IMR-90 (cell line): ENCODE data around the gene NFILZ. TPM values are rescaled to one million over a fixed set of nuclear protein-coding genes. Genes with fewer than 3 reads are reported as not detected.
A peak's percentile ranks its signal among the peaks of the same experiment; 100 is the strongest.

Source experiments
- ATAC-seq: fragments of 200-7000 bp; cut with Tn5 transposase; 2 replicates; pipeline ENCODE4 v1.9.1; 2020; ENCODE audit warnings: low read depth, mild to moderate bottlenecking, moderate library complexity
- BruUV-seq: library from RNA; stranded (reverse); fragments of 400-500 nt; replicated peaks from 2 replicates; lab custom pipeline; 2021; lab: Mats Ljungman, UMichigan
- CTCF ChIA-PET: fragments of 300-600 bp; formaldehyde crosslinking; extraction: SDS; loops from one replicate; lab custom pipeline; 2021; ENCODE audit warnings: antibody characterized with exemption; lab: Yijun Ruan, JAX
- POLR2A ChIA-PET: fragments of 300-600 bp; sonication (Branson Sonifier 250); formaldehyde crosslinking; loops from one replicate; lab custom pipeline; 2022; ENCODE audit warnings: antibody characterized with exemption; ENCODE audit not compliant: unreplicated experiment; lab: Charles Lee
- DNase-seq: peaks from one replicate; pipeline ENCODE4 v3.0.0; 2013
- H2AFZ ChIP-seq: replicated peaks from 2 replicates; pipeline ENCODE3; 2013; ENCODE audit warnings: low read length, mild to moderate bottlenecking; ENCODE audit not compliant: poor library complexity
- H2AK5ac ChIP-seq: 2 replicates; pipeline ENCODE4 v1.6.1; 2013; ENCODE audit warnings: low read depth, low read length, inconsistent platforms
- H2AK9ac ChIP-seq: replicated peaks from 2 replicates; pipeline ENCODE3; 2013; ENCODE audit warnings: mild to moderate bottlenecking, low read depth, low read length, moderate library complexity; ENCODE audit not compliant: poor library complexity
- H2BK120ac ChIP-seq: 2 replicates; pipeline ENCODE4 v1.6.1; 2013; ENCODE audit warnings: low read depth, low read length, inconsistent platforms
- H2BK15ac ChIP-seq: 3 replicates; pipeline ENCODE4 v1.6.1; 2013; ENCODE audit warnings: low read depth, low read length, inconsistent platforms
- H2BK20ac ChIP-seq: 2 replicates; pipeline ENCODE4 v1.6.1; 2013; ENCODE audit warnings: low read depth, mild to moderate bottlenecking, inconsistent platforms, low read length, moderate library complexity
- H2BK5ac ChIP-seq: 2 replicates; pipeline ENCODE4 v1.6.1; 2013; ENCODE audit warnings: mild to moderate bottlenecking, low read depth, low read length, inconsistent platforms; ENCODE audit not compliant: poor library complexity, severe bottlenecking
- H3K14ac ChIP-seq: replicated peaks from 2 replicates; pipeline ENCODE4 v1.6.1; 2013; ENCODE audit warnings: low read depth, low read length, inconsistent platforms
- H3K18ac ChIP-seq: 2 replicates; pipeline ENCODE4 v1.6.1; 2013; ENCODE audit warnings: low read depth, low read length, control low read depth
- H3K23ac ChIP-seq: 2 replicates; pipeline ENCODE4 v1.6.1; 2013; ENCODE audit warnings: low read depth, low read length, inconsistent platforms
- H3K27ac ChIP-seq: 2 replicates; pipeline ENCODE4 v1.5.1; 2013; ENCODE audit warnings: mild to moderate bottlenecking, control low read depth, low read length; ENCODE audit not compliant: insufficient read depth
- H3K27me3 ChIP-seq: 2 replicates; pipeline ENCODE4 v1.6.1; 2013; ENCODE audit warnings: low read length; ENCODE audit not compliant: control insufficient read depth, insufficient read depth
- H3K36me3 ChIP-seq: 2 replicates; pipeline ENCODE4 v1.6.1; 2013; ENCODE audit warnings: low read length, mixed read lengths; ENCODE audit not compliant: control insufficient read depth, insufficient read depth
- H3K4ac ChIP-seq: 2 replicates; pipeline ENCODE4 v1.6.1; 2013; ENCODE audit warnings: low read depth, low read length, inconsistent platforms
- H3K4me1 ChIP-seq: 2 replicates; pipeline ENCODE4 v1.6.1; 2013; ENCODE audit warnings: low read length, mixed read lengths; ENCODE audit not compliant: control insufficient read depth, insufficient read depth
- H3K4me2 ChIP-seq: 2 replicates; pipeline ENCODE4 v1.6.1; 2013; ENCODE audit warnings: low read depth, mild to moderate bottlenecking, control low read depth, low read length, moderate library complexity
- H3K4me3 ChIP-seq: 2 replicates; pipeline ENCODE4 v1.5.1; 2013; ENCODE audit warnings: low read depth, mild to moderate bottlenecking, control low read depth, low read length, moderate library complexity; ENCODE audit not compliant: insufficient read depth
- H3K56ac ChIP-seq: 2 replicates; pipeline ENCODE4 v1.6.1; 2013; ENCODE audit warnings: low read length, inconsistent platforms; ENCODE audit not compliant: insufficient read depth; ENCODE audit errors: extremely low read depth
- H3K79me1 ChIP-seq, 2 experiments: 2 replicates each; pipeline ENCODE4 v1.6.1; 2013; ENCODE audit warnings: low read length in 2 of 2, inconsistent platforms in 1 of 2, low read depth in 1 of 2
- H3K9ac ChIP-seq: 2 replicates; pipeline ENCODE4 v1.6.1; 2013; ENCODE audit warnings: low read depth, low read length, control low read depth
- H3K9me1 ChIP-seq: 2 replicates; pipeline ENCODE4 v1.6.1; 2013; ENCODE audit warnings: low read length, inconsistent platforms; ENCODE audit not compliant: insufficient read depth
- H3K9me3 ChIP-seq: 2 replicates; pipeline ENCODE4 v1.6.1; 2013; ENCODE audit warnings: low read length; ENCODE audit not compliant: control insufficient read depth, insufficient read depth
- H4K20me1 ChIP-seq: 2 replicates; pipeline ENCODE4 v1.6.1; 2013; ENCODE audit warnings: low read length, inconsistent platforms; ENCODE audit not compliant: insufficient read depth
- H4K5ac ChIP-seq: 2 replicates; pipeline ENCODE4 v1.6.1; 2013; ENCODE audit warnings: mild to moderate bottlenecking, low read depth, low read length, control low read depth
- H4K8ac ChIP-seq, 2 experiments: 2 replicates each; pipeline ENCODE4 v1.6.1; 2013; ENCODE audit warnings: low read depth in 2 of 2, low read length in 2 of 2, control low read depth in 1 of 2, inconsistent platforms in 1 of 2
- H4K91ac ChIP-seq: 2 replicates; pipeline ENCODE4 v1.6.1; 2013; ENCODE audit warnings: low read depth, low read length, inconsistent platforms; ENCODE audit not compliant: insufficient read depth
- BHLHE40 ChIP-seq: fragments of 150-350 bp; IDR thresholded peaks from 2 replicates; pipeline ENCODE4 v1.6.1; 2016; ENCODE audit warnings: mild to moderate bottlenecking, low read depth, low read length
- CHD1 ChIP-seq: IDR thresholded peaks from 2 replicates; pipeline ENCODE4 v1.6.1; 2012; ENCODE audit warnings: low read depth, low read length, improper control_type of control experiment
- CTCF ChIP-seq: conservative IDR thresholded peaks from 2 replicates; pipeline ENCODE4 v1.5.1; 2012; ENCODE audit warnings: mild to moderate bottlenecking, low read depth, low read length, improper control_type of control experiment
- ELK1 ChIP-seq: fragments of 150-350 bp; IDR thresholded peaks from 2 replicates; pipeline ENCODE4 v1.6.1; 2016; ENCODE audit warnings: low read depth, mild to moderate bottlenecking, low read length, moderate library complexity, borderline replicate concordance
- FOS ChIP-seq: fragments of 150-350 bp; IDR thresholded peaks from 2 replicates; pipeline ENCODE4 v1.6.1; 2016; ENCODE audit warnings: low read depth, low read length
- MAFK ChIP-seq: IDR thresholded peaks from 2 replicates; pipeline ENCODE4 v1.6.1; 2012; ENCODE audit warnings: low read depth, low read length, improper control_type of control experiment
- MAZ ChIP-seq: IDR thresholded peaks from 2 replicates; pipeline ENCODE4 v1.6.1; 2012; ENCODE audit warnings: low read depth, mild to moderate bottlenecking, low read length, improper control_type of control experiment, moderate library complexity, borderline replicate concordance
- MXI1 ChIP-seq: IDR thresholded peaks from 2 replicates; pipeline ENCODE4 v1.6.1; 2012; ENCODE audit warnings: low read depth, mild to moderate bottlenecking, low read length, moderate library complexity, borderline replicate concordance
- POLR2A ChIP-seq: IDR thresholded peaks from 2 replicates; pipeline ENCODE4 v1.6.1; 2012; ENCODE audit warnings: mild to moderate bottlenecking, low read depth, low read length
- RAD21 ChIP-seq: IDR thresholded peaks from 2 replicates; pipeline ENCODE4 v1.6.1; 2012; ENCODE audit warnings: low read length, improper control_type of control experiment
- RCOR1 ChIP-seq: IDR thresholded peaks from 2 replicates; pipeline ENCODE4 v1.6.1; 2012; ENCODE audit warnings: mild to moderate bottlenecking, low read length, improper control_type of control experiment; ENCODE audit not compliant: insufficient replicate concordance
- RFX5 ChIP-seq: IDR thresholded peaks from 2 replicates; pipeline ENCODE4 v1.8.0; 2012; ENCODE audit warnings: low read depth, mild to moderate bottlenecking, low read length, moderate library complexity
- SMC3 ChIP-seq: fragments of 150-350 bp; IDR thresholded peaks from 2 replicates; pipeline ENCODE4 v1.6.1; 2016; ENCODE audit warnings: low read depth, mild to moderate bottlenecking, antibody characterized with exemption, low read length, moderate library complexity
- USF2 ChIP-seq: fragments of 150-350 bp; IDR thresholded peaks from 2 replicates; pipeline ENCODE4 v1.6.1; 2017; ENCODE audit warnings: mild to moderate bottlenecking, antibody characterized with exemption, low read length, low read depth
- WGBS, 2 experiments: methylation state at CpG; one replicate each; pipeline versions ENCODE4 v1.1.5 to v1.1.7; 2013; ENCODE audit warnings: missing lambda C conversion rate in 2 of 2; ENCODE audit not compliant: insufficient read length in 1 of 2; ENCODE audit errors: extremely low coverage in 2 of 2; 5-methylcytosine and 5-hydroxymethylcytosine counted together
- dilution Hi-C: fragments of 300-500 bp; cut with HindIII; formaldehyde crosslinking; loops from one replicate; pipeline ENCODE4 v1.14.3; 2018; ENCODE audit warnings: low sequenced_read_pairs; ENCODE audit not compliant: unreplicated experiment
- in situ Hi-C: fragments of 300-500 bp; cut with MboI; formaldehyde crosslinking; loops from 3 replicates; pipeline ENCODE4 v1.14.3; 2019; ENCODE audit warnings: low sequenced_read_pairs, inconsistent platforms, mixed read lengths
- intact Hi-C: fragments of 100-400 bp; cut with micrococcal nuclease; formaldehyde crosslinking; loops from 2 replicates; pipeline ENCODE4 v1.10.0; 2022
- polyA plus RNA-seq, 3 experiments: library from polyadenylated mRNA; depleted of rRNA; stranded (reverse); fragments of >200 nt; gene quantifications; 2 replicates each; pipeline ENCODE4 v1.2.3, GENCODE V29; 2012; ENCODE audit warnings: low replicate concordance in 1 of 3
- total RNA-seq: library from RNA; depleted of rRNA; stranded (reverse); fragments of >200 nt; gene quantifications from 2 replicates; pipeline ENCODE4 v1.2.3, GENCODE V29; 2012

Gene NFILZ
- total and polyA plus RNA-seq, 2 of the 4 experiments (the other 2 are of a cell fraction), result not detected

- Histone ChIP-seq H3K36me3 (peaks cover 7% of the 10 kb centered on the region; the same call in 1 of the 2 replicates), H3K9me1 (peaks cover 3% of the 10 kb centered on the region), H3K79me1 (peaks cover 5 to 32% of the 10 kb centered on the region in 2 experiments), H3K4me2 (peak overlapping the region; percentile 85), H3K56ac (peak overlapping the region; percentile 73), H3K9ac (peak overlapping the region; percentile 76), H3K27me3 (no peaks in the 10 kb centered on the region), H3K14ac (peak overlapping the region; percentile 96), H2AK9ac (peak overlapping the region; percentile 96), H3K4me3 (peak overlapping the region; percentile 94), H3K27ac (peak overlapping the region; percentile 74), H3K9me3 (peaks cover 8% of the 10 kb centered on the region), H4K91ac (peak overlapping the region; percentile 80), H3K23ac (peak overlapping the region; percentile 98), H2AFZ (peak overlapping the region; percentile 99), H2AK5ac (peak overlapping the region; percentile 98), H4K8ac (peak overlapping the region; percentile 64 to 99), H3K4me1 (peaks cover 4% of the 10 kb centered on the region), H2BK20ac (peak overlapping the region; percentile 23; the same call in 1 of the 2 replicates), H3K4ac (peak overlapping the region; percentile 96), H4K5ac (peak overlapping the region; percentile 78), H4K20me1 (no peaks in the 10 kb centered on the region), H2BK15ac (peak overlapping the region; percentile 46; the same call in 1 of the 3 replicates), H3K18ac (peak overlapping the region; percentile 80), H2BK5ac (peak overlapping the region; percentile 75), H2BK120ac (peak overlapping the region; percentile 50)
- peak; percentile 74 for ATAC-seq
- dilution Hi-C loops, result no loop called here
- in situ Hi-C loops, result no loop called here
- WGBS, 2 experiments, result 4% methylated on average over 11 of the region's 47 CpGs; no CpG with 5 or more reads in 1 of the 2 experiments
- intact Hi-C loops, result no loop called here
- ChIA-PET CTCF (no interaction called here), POLR2A (no interaction called here)
- DNase-seq, result peak; percentile 60
- no TSS peak for BruUV-seq
- TF ChIP-seq RAD21 (no peak), POLR2A (peak; percentile 49; the same call in 1 of the 2 replicates), CTCF (peak; percentile 34), MAZ (peak; percentile 68; the same call in 1 of the 2 replicates), MAFK (no peak), CHD1 (no peak), FOS (no peak), USF2 (no peak), BHLHE40 (no peak), SMC3 (no peak), RCOR1 (no peak), MXI1 (no peak), ELK1 (no peak), RFX5 (no peak)
Measured at GRCh38 chr19:8609279-8610040, 21.0 kb upstream of the NFILZ start.
